NCI-H226 (cell line): ENCODE measurements around the gene PMEL.
"Not testable (repeated sequence)": the region's sequence is repeated elsewhere in the genome, so short reads cannot be mapped to it uniquely, and the experiment has no call there.

Experiments
- DNase-seq: peaks from one replicate; pipeline ENCODE4 v3.0.0-alpha.2; 2015

The PMEL gene

GRCh38 chr12:55965941-55966407, at the start of gene PMEL:
Gene PMEL (minus strand): TSS chr12:55966042. CDS start chr12:55966011, 31 bp downstream.
- no peak for DNase-seq

DNA sequence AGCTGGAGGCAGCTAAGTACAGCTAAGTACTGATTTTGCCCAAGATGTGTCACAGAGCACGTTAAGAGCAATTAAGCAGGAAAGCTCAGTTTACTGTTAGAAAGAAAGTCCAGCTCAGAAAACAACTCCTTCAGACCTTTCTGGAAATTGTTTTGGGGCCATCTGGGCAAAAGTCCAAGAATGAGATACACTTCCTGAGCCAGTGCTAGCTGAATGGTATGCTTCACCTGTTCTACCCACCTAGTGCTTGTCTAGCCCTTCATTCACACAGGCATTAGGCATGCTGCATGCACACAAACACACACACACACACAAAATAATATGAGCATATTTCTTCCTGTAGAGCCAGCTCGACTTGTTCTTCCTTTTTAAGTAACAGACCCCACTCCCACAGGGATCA, 48.4 kb upstream of the PMEL start:
- no peak for DNase-seq

DNA sequence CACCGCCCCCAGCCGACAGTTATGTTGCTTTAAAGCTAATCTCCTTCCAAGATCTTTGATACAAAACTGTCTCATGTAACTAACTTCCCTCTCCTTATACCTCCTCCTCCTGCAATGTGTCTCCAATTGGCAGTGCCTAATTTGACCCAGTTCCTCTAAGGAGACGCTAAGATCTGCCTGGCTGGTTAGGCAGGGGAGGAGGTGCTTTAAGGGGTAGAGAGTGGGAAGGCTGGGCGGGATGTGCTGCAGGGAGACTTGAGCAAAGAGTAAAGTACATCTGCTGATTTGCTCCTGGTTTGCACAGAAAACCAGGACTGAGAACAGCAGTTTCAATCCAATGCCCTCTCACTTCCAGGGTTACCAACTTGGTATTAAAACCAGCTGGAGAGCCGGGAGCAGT, 47.6 kb upstream of the PMEL start:
- no peak for DNase-seq

- DNase-seq = no peak
Observed at GRCh38 chr12:56011509-56012090, 45.8 kb upstream of the PMEL start.

- DNase-seq = no peak
Observed at GRCh38 chr12:56010111-56010570, 44.3 kb upstream of the PMEL start.

GRCh38 chr12:56007564-56008559, 42.0 kb upstream of the PMEL start:
- DNase-seq = peak; percentile 20

DNA sequence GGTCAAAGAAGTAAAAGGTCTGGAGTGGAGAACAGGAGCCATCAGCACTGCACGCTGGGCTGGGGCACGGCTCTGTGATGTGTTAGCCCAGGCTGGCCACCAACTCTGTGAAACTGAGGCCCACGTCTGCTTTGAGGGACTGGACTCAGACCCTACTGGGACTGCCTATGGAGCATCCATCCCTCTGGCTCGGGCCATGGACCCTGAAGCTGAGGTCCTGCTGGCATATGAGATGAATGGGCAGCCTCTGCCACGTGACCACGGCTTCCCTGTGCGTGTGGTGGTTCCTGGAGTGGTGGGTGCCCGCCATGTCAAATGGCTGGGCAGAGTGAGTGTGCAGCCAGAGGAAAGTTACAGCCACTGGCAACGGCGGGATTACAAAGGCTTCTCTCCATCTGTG, 38.4 kb upstream of the PMEL start:
- DNase-seq = no peak

- DNase-seq = not testable (repeated sequence)
Observed at GRCh38 chr12:56003376-56003775, 37.5 kb upstream of the PMEL start.

GRCh38 chr12:56001487-56002100, 35.8 kb upstream of the PMEL start:
- no peak for DNase-seq

DNA sequence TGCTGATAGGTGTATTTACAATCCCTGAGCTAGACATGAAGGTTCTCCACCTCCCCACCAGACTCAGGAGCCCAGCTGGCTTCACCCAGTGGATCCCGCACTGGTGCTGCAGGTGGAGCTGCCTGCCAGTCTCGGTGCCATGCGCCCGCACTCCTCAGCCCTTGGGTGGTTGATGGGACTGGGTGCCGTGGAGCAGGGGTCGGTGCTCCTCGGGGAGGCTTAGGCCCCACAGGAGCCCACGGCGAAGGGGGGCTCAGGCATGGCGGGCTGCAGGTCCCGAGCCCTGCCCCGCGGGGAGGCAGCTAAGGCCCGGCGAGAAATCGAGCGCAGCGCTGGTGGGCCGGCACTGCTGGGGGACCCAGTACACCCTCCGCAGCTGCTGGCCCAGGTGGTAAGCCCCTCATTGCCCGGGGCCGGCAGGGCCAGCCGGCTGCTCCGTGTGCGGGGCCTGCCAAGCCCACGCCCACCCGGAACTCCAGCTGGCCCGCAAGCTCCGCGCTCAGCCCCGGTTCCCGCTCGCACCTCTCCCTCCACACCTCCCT, 34.2 kb upstream of the PMEL start:
- not testable (repeated sequence) for DNase-seq

DNA sequence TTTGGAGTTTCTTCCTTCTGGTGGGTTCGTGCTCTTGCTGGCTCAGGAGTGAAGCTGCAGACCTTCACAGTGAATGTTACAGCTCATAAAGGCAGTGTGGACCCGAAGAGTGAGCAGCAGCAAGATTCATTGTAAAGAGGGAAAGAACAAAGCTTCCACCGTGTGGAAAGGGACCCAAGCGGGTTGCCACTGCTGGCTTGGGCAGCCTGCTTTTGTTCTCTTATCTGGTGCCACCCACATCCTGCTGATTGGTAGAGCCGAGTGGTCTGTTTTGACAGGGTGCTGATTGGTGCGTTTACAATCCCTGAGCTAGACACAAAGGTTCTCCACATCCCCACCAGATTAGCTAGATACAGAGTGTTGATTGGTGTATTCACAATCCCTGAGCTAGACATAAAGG, 33.7 kb upstream of the PMEL start:
- DNase-seq = not testable (repeated sequence)

GRCh38 chr12:55997535-55997859, 31.7 kb upstream of the PMEL start:
- DNase-seq = no peak

GRCh38 chr12:55996715-55997534, 31.1 kb upstream of the PMEL start, which contains the start of gene SUOX:
Gene SUOX (plus strand): TSS chr12:55997276. CDS start chr12:56002222, 4,946 bp downstream.
- DNase-seq = peak; percentile 100

- DNase-seq = peak; percentile 37
Observed at GRCh38 chr12:55996201-55996714, 30.4 kb upstream of the PMEL start.

DNA sequence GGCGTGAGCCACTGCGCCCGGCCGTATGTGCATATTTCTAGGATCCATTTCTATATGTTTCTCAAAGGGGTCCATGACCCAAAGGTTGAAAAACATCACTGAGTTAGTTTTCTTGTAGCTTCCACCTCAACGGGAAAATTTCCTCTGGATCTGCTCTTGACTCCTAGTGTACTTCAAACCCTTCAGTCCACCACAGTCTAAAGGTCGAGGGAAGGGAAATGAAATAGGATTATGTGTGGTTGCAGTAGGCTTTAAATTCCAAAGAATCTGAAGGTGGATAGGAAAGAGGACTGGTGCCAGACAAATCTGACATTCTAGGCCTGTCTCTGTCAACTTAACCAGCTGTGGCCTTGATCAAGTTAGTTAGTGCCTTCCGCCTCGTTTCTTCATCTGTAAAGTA, 29.5 kb upstream of the PMEL start:
- no peak for DNase-seq

DNA sequence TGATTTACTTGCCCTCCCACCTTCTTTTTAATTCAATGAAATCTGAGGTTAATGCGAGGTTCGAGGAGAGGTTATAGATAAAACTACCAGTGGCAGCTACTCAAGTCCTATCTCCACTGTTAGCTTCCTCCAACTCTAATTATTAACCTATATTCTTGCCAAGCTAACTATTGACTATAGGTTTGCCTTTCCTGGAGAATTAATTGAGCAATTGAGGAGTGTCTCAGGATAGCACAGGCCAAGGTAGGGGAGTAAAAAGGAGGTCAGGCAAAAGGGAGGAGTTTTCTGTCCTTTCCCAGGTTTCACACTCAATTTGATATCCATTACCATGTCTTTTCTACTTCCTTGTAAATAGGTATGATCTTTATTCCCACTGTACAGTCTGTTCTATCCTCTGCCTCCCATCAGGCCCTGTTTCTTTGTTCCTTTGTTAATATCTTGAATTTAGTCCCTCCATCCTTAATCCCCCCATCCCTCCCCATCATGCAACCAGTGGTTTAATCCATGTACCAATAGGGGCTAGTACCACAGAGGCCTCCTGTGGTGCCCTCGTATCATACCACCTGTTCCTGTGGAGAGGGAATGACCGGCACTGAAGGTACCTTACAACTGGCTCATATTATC, 27.5 kb upstream of the PMEL start:
- DNase-seq = no peak

DNA sequence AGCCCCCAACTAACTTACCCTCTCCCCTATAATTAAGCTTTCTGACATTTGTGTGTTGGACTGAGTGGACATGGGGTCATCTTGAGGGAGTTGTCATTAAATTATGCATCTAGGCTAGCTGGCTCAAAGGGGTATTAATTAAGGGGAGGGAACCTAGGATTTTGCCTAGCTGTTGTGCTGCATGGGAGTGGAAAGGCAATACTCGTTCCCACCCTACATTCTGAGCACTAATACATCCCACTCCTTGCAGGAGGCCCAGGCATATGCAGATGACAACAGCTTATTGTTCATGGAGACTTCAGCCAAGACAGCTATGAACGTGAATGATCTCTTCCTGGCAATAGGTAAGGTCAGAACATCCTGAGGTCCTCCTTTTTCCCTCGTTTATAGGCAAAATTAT, 25.3 kb upstream of the PMEL start:
- no peak for DNase-seq

- DNase-seq = not testable (repeated sequence)
Observed at GRCh38 chr12:55985976-55986375, 20.1 kb upstream of the PMEL start.

- no peak for DNase-seq
Observed at GRCh38 chr12:55985341-55985740, 19.5 kb upstream of the PMEL start.

GRCh38 chr12:55984861-55985260, 19.0 kb upstream of the PMEL start:
- no peak for DNase-seq

- DNase-seq = no peak
Observed at GRCh38 chr12:55983232-55983842, 17.5 kb upstream of the PMEL start.
